NCI-H187 treated with DMSO at 0.1 percent for 48 hours (cell line): ENCODE results near the gene AVPR2.

Source experiments
- DNase-seq: peaks from one replicate; lab custom pipeline; 2025; lab: John Stamatoyannopoulos, UW

Gene AVPR2

DNA sequence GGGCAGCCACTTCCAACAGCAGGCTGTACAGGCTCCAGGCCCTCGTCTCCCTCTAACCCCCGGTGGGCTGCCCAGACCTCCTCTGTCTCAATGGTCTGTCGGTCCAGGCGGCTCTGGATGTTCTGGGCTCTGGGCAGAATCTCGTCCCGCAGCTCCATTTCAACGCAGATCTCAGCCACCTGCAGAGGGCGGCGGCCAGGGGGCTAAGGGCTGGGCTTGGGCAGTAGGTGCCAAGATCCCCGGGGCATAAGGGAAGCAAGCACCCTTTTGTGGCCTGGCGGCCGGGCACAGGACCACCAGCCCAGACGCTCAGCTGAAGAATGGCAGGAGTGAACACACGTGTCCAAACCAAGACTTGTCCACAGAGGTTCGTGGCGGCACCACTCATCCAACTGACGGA is 9.2 kb downstream of the AVPR2 start:
- no peak for DNase-seq

DNA sequence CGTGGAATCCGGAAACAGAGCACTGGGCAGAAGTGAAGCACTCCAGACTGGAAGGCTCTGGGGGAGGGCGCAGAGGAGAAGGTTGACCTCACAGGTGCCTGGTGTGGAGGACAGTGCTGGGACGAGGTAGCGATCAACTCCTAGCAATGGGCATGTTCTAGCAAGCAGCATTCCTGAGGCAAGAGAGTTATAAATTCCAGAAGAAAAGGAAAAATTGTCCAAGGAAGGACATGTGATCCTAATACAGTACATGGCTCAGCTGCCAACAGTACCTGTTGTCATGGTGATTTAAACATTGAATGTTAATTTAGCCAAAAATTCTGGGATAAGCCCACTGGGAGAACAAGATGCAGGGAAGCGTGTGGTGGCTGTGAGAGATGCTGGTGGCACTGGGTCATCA is 13.4 kb downstream of the AVPR2 start:
- DNase-seq, result no peak

DNA sequence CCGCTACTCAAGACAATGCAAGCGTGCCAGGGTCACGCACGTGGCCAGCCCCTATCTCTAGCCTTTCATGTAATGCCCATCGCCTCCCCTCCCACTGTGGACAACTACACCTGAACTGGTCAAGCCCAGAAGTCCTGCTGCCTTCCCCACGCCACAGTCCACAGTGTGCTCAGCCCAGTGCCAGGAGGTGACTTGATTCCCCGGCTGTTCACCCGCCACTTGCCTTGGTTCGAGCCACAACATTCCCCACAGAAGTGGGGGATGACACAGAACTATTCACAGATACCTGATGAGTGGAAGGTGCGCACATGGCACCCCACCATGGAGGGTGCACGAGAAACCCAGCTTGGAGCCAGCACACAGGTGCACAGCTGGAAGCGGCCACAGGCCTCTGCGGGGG is 14.8 kb downstream of the AVPR2 start:
- no peak for DNase-seq

DNA sequence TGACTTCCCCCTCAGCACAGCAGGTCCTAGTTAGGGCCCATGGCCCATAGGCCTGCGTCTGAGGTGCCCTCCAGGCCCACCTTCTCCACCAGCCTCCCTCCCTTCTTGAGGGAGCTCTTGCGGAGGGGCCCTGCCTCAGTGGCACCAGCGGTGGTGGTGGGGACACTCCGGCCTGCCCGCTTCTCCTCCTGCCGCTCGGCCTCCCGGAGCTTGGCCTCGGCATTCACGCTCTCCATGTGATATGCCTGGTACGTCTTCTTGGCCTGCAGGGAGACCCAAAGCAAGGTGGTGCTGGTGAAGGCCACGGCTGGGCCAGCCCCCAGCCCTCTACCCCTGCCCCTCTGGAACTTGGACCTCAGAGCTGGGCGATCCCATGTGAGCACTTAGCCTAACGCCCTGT is 16.1 kb downstream of the AVPR2 start:
- no peak for DNase-seq

DNA sequence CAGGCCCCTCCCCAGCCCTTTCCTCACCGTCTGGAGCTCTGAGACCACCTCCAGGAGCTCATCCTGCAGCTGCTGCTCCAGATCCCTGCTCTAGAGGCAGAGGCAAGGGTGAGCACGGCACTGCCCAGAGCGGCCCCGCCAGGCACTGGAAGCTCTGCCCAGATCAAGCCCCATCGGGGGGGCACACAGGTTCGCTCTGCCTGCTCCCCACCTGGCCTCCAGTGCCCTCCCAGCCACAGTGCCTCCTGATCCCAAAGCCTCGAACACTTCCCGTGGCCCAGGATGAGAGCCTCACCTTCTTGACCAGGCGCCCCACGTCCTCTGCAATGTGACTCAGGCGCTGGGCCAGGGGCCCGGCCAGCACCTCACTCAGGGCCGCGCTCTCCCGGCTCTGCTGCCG is 16.6 kb downstream of the AVPR2 start:
- DNase-seq, result no peak

DNA sequence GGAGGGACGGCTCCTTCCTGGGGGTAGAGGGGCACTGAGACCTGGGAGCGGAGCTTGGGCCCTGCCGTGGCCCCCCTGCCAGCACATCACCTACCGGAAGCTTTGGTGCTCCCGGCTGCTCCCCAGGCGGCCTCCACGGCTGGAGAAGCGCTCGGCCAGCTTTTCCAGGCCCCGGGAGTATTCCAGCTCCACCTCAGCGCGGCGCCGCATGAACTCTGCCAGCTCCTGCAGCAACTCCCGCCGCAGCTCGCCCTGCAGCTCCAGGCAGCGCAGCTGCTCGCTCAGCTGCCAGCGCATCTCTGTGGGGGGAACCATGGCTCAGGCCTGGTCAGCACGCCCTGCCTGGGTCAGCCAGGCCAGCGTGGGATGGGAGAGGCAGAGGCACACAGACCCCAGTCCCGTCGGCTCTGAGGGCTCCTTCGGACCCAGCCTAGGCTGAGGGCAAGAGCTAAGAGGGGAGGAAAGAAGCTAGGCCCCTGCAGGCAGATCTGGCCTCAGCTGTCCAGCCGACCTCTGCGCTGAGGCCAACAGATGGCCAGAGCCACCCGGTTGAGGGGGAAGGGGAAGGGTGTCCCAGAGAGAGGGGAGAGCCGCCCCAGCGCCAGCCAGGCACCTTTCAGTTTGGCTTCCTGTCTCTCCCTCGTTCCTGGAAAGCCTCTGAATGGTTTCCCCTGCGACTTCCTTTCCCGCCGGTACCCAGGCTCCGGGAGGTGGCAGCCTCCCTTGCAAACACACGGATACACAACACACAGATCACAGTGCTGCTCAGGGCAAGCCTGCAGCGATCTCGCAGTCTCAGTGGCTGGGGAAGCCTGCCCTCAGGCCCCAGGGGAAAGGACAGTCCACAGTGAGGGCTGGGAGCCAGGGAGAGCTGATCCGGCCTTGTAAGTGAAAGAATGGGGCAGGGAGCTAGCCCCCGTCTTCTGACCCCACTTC is 17.3 kb downstream of the AVPR2 start:
- DNase-seq, result no peak

DNA sequence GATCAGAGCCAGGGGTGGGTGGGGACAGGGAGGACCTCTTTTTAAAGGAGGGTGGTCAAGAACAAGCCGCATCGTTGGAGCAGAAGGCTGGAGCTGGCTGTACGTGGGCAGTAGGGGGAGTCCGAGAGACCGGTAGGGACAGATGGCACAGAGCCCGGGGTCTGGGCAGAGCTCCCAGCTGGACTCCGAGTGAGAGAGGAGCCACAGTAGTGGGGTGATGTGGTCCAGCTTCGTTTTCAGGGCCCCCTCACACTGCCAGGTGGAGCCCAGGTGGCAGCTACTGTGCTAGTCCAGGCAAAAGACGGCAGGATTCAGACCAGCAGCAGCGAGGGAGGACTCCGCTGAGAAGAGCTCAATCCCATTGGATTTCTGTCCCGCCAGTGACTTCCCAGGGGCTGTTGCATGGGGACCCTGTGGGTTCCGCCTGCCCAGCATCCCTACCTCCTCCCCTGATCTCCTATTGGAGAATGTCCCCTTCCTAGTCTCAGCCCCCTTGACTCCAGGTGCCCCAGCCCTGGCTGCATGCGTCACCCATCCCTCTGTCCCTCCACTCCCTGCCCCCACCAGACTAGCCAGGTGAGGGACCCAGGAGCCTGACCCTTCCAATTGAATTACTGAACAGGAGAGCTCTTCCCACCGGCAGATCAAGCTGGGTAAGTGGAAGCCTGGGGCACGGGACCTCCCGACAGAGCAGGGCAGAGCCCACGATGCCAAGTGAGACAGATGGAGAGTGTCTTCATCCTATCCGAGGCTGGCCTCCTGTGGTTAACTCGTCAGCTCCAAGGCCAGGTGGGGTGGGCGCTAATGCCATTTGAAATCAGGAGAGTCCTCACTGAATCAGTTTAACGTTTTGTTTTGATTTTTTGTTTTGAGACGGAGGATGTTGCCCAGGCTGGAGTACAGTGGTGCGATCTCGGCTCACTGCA is 18.7 kb downstream of the AVPR2 start:
- DNase-seq, result no peak

DNA sequence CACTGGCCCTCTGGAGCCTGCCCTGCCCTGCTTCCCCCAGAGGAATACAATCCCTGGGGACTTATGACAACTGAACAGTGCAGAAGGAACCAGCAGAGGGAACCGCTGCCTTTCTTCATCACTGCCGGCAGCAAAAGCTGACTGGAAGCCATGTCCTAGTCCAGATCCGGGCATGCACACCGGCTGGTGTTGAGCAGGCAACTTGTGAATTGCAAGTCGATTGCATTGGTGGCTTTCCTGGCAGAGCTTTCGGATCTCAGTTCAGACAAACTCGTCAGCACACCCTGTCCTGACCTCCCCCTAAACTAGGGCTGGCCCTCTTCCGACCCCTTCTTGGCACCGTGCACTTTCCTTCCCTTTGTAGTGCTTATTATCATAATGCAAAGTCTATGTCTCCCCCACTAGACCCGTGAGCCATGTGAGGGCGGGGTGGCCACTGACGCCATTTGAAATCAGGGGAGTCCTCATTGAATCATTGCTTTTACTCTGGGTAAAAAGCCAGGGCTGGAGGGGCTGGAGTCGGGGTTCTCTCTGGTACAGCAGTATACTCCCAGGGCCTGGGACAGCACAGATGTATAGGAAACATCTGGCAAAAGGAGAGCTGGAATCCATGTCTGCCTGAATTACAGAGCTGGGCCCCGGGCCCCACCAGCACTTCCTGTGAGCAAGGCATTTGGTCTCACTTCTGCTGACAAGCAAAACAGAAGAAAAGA is 19.8 kb downstream of the AVPR2 start:
- no peak for DNase-seq

DNA sequence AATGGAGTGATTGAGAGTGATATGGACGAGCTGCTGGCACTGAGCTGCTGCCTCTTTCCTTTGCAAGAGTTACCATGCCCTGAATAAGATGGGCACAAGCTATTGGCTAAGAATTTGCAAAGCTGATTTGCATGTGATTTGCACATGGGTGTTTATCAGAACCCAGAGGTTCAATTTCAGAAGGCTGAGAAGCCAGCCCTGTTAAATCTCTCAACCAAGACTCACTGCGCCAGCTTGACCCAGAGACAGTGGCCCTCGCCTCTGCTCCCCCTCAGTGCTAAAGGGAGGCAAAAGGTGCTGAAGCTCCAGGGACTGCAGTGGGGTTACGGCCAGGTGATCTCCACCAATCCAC is 20.9 kb downstream of the AVPR2 start:
- no peak for DNase-seq

DNA sequence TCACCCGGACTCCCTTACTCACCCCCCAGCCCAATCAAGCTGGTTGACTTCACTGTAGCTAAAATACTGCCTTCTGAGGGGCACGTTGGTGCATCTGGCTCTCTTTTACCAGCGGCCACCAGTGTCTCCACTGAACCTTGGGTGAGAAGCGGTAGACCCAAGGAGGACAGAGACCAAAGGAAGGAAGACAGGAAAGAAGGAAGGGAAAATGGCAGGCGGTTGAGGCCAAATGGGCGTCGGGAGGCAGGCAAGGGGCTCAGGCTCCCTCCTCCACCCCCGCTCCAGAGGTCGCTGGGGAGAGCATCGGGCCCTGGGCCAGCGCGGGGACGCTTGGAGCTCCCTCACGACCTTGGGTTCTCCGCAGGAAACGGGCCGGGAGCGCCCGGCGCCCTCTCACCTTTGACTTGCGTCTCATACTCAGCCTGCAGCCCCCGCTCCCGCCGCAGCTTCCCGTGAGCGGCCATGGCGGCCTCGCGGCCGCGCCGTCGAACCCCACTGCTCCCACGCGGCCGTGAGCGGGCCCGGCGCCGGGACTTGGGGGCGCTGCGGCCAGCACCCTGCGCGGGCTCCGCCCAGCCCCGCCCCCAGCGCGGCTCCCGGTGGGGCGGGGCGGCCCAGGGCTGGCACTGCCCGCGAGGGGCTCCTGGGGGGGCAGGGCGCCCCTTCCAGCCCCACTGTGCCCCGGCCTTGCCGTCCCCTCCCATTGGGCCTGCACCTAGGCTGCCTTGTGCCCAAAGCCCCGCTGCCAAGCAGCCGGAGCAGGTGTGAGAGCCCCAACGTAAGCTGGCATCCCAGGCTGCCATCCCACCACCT is 21.5 kb downstream of the AVPR2 start, which contains the start of gene ARHGAP4:
TSS of gene ARHGAP4 (minus strand) at position 526 of the 813 bp plus-strand sequence. CDS start at position 464, 62 bp downstream.
- DNase-seq, result no peak

DNA sequence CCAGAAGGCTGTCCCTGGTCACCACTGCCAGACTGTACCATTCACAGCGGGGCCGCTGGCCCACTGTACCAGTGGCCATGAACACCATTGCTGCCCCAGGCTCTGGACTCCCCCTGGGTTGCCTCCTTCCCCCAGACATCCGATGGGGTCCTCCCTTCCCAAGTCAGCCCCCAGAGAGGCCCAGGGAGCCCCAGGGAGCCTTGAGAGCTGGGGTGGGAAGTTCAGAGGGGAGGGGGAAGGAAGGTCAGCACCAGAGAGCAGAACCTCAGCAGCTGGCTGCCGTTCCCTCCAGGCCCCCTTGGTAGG is 22.0 kb downstream of the AVPR2 start:
- DNase-seq, result no peak

DNA sequence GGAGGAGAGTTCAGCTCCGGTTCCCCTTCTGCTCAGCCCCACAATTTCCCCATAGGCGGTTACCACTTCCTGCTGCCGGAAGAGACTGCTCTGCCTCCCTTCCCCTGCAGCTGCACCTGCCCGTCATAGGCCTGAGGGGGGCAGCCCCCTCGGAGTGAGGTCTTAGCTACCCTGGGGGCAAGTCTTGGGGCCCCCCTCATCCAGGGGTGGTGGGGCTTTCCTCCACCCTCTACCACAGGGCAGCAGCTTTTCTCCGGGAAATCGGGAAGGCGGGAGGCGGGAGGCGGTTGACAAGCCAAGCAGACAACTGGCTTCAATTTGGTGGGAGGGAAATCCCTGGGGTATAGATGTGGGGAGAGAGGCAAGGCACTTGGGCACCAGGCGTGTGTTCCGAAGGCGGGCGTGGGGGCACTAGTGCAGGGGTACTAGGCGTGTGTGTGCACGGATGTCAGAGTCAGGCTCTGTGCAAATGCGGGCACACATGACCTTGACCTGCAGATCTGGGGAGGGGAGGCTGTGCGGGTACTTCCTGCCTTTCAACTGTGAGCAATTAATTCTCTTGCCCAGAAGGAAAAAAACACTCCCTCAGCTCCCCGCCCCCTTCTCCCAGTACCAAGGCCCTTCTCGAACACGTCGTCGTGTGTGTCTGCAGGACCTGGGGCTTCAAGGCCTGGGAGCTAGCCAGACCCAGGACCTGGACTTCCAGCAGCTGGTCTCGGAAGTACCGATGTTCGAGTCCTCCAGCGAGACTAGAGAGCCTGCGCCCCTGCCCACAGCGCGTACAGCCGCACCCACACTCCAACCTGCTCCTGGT is 22.6 kb downstream of the AVPR2 start:
- DNase-seq, result no peak

DNA sequence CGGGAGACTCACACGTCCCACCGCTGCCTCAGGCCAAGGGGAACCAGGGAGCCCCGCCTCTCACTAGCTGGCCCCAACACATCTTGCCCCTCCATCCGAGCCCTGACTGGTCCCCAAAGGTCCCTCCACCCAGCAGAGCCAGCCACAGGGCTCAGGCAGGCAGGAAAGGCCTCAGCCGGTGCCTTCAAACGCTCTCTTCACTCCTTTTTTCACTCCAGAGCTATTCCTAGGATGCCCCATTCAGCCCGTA is 23.1 kb downstream of the AVPR2 start:
- no peak for DNase-seq

DNA sequence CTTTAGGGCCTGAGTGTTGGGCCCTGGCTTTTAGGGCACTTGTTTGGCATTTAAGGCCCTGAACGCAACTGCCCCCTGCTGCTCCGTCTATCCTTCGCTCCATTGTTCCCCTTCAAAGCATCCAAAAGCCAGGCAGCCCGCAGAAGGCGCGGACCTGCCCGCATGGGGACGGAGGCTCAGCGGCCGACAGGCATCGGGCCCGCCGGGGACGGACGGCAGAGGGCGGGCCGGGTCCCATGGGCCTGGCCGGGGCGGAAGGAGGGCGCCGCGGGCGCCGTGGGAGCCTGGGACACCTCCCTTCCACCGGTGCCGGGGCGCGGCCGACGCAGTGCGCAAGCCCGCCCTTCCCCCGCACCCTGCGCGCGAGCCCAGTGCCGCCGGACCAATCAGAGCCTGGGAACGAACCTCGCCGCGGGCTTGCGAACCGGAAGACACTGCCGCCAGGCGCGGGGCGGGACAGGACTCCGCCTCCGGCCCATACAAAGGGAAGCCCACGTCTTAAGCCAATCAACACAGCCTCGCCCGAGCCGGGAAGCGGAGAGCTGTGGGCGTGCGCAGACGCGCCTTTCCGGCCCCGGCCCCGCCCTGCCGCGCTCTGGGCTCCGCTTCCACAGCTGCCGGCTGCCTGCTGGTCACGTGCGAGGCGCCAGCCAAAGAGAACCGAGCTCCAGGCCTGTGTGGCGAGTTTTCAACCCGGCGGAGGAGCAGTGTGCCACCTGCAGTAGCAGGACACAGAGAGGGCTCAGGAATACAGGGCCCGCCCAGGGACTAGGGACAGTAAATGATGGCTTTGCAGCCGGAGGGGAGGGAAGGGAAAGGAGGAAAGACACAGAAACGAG is 23.7 kb downstream of the AVPR2 start:
- peak; percentile 91 for DNase-seq

DNA sequence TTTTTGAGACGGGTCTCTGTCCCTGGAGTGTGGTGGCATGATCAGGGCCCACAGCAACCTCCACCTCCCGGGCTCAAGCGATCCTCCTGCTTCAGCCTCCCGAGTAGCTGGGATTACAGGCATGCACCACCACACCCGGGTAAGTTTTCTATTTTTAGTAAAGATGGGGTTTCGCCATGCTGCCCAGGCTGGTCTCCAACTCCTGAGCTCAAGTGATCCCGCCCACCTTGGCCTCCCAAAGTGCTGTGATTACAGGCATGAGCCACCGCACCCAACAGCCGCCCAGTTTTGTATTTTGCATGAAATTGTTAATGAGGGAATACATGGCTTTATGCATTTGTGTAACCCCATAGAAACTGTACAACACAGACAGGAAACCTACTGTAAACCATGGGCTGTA is 24.4 kb downstream of the AVPR2 start:
- DNase-seq, result no peak

DNA sequence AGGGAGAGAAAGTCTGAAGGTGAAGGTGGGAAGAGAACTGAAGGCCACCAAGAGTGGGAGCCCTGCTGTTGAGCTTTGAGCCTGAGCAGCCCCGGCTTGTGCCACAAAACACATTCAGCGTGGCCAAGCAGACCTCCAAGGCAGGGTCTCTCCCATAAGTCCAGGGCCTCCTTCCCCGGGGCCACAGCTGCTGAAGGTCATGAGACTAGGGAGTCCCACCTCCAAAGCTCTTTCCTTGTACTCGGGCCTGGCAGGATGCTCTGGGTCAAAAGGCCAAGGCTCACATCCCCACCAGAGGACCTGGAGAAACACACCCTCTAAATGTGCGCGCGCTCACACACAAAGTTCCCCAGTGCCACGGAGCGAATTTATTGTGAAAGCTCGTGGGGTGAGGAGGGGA is 25.1 kb downstream of the AVPR2 start:
- no peak for DNase-seq

DNA sequence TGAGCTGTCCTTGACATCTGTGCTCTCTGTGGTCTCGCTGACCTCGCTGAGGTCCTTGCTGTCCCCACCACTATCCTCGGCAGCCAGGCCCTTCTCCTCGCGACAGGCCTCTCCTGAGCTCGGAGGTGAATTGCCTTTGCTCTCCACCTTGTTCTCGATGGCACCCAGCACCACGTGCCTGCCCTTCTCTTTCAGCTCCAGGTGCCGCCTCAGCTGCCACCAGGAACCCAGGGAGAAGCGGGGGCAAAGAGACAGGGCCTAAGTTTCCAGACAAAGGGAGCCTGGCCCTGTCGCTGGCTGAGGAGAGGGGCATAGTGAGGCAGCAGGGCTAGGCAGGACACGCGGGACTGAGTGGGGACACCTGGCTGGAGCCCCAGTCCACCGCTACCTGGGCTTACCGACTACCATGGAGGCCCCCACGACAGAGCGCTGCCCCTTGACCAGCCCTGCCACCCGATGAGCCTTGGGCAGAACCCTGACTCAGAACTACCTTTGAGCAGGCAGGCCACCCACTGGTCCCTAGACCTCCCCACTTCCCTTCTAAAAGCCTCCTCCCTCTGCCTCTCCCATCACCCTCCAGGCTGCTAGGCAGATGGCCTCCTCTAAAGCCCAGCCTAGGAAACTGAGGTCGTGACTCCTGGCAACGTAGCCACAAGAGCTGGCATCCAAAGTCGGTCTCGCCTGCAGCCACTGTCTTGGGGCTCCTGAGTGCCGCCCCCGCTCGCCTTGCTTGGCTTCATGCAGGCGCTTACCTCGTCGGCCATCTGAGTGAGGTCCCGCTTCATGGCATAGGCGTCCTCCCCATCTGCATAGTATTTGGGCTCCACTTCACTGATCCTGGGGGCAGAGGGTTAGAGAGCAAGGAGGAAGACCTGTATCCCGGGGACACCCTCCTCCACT is 25.8 kb downstream of the AVPR2 start:
- no peak for DNase-seq

DNA sequence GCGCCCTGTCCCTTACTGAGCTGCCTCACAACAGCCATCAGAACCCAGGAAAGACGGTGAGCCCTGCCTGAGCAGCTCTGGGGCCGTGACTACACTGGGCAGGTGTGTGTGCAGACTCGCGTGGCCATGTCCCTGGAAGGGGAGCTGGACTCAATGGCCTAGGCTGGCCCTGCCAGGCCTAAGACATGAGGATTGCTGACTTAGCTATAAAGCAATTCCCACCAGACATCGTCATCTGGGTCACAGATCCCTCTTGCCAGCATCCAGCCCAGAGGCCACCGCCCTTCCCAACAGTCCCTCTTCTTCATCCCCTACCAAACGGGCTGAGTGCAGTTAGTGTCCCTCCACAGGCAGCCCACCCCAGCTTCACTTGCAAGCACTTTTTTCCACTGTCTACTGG is 26.7 kb downstream of the AVPR2 start:
- no peak for DNase-seq

DNA sequence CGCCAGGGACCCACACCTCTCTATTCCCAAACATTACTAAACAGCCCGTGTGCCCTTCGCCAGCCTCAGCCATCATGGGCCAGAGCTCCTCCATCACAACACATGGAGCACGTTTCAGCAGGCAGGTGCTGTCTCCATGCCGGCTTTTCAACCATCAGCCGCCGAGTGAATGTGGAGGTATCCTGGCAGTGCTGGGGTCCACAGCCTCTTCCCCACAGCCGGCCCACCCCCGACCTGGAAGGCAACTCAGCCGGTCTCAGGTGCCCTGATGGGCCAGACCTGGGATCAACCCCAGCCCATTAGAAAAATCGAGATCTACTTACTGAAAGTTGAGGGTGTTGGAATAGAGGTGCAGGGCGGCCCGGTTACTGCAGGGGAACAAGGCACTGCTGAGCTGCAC is 27.3 kb downstream of the AVPR2 start:
- no peak for DNase-seq
